Immature natural killer cell (primary cell): ENCODE measurements around the gene PAK2. TPM values are rescaled to one million over a fixed set of nuclear protein-coding genes. Genes with fewer than 3 reads are reported as not detected.
A peak's percentile ranks its signal among the peaks of the same experiment; 100 is the strongest.
"Not testable (repeated sequence)": the region's sequence is repeated elsewhere in the genome, so short reads cannot be mapped to it uniquely, and the experiment has no call there.

Experiments
- DNase-seq, 3 donors: peaks; one replicate each; pipeline ENCODE4 v3.0.0; 2022; ENCODE audit warnings: mixed read lengths in 1 of 3
- H3K27ac Mint-ChIP-seq, 6 donors: one replicate each; pipeline ENCODE4 v1.8.0; 2020; ENCODE audit warnings: mixed read lengths in 6 of 6, mild to moderate bottlenecking in 5 of 6, inconsistent platforms in 4 of 6, moderate library complexity in 3 of 6
- H3K27me3 Mint-ChIP-seq, 3 donors: one replicate each; pipeline ENCODE4 v1.8.0; 2020 to 2021; ENCODE audit warnings: low read depth in 3 of 3, mild to moderate bottlenecking in 3 of 3, mixed read lengths in 3 of 3, moderate library complexity in 3 of 3, inconsistent platforms in 1 of 3
- H3K36me3 Mint-ChIP-seq, 3 donors: one replicate each; pipeline ENCODE4 v1.8.0; 2020; ENCODE audit warnings: mixed read lengths in 3 of 3, inconsistent platforms in 2 of 3, mild to moderate bottlenecking in 2 of 3
- H3K4me1 Mint-ChIP-seq, 2 donors: one replicate each; pipeline ENCODE4 v1.8.0; 2020; ENCODE audit warnings: inconsistent platforms in 2 of 2, mild to moderate bottlenecking in 2 of 2, mixed read lengths in 2 of 2, moderate library complexity in 1 of 2
- H3K4me3 Mint-ChIP-seq, 5 donors: one replicate each; pipeline ENCODE4 v1.8.0; 2020; ENCODE audit warnings: mild to moderate bottlenecking in 5 of 5, mixed read lengths in 5 of 5, inconsistent platforms in 3 of 5, moderate library complexity in 3 of 5
- H3K9me3 Mint-ChIP-seq, 6 donors: one replicate each; pipeline ENCODE4 v1.8.0; 2020; ENCODE audit warnings: mild to moderate bottlenecking in 6 of 6, mixed read lengths in 6 of 6, inconsistent platforms in 4 of 6, moderate library complexity in 3 of 6
- polyA plus RNA-seq, 3 donors: library from polyadenylated mRNA; unstranded; fragments of 300-500 nt; fragmentation: Illumina TruSeq; gene quantifications; one replicate each; pipeline ENCODE4 v1.2.3, GENCODE V29; 2021

The PAK2 gene
- polyA plus RNA-seq, 3 donors from 2014 or later: 20.2 to 34.1 (median 21.7) TPM

DNA sequence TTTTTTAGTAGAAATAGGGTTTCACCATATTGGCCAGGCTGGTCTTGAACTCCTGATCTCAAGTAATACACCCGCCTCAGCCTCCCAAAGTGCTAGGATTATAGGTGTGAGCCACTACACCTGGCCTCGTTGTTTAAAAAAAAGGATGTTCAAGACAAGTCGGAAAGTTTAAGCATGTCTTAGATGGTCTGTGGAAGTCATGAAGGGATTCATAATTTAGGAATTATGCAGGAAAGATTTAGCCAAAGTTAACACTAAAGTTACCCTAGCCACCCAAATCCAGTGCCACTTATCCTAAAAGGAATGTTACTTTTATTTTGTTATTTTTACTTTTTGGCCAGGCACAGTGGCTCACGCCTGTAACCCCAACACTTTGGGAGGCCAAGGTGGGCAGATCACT, 108.7 kb downstream of the PAK2 start:
- not testable (repeated sequence) for H3K9me3 Mint-ChIP-seq, H3K36me3 Mint-ChIP-seq, H3K4me1 Mint-ChIP-seq, H3K27me3 Mint-ChIP-seq, H3K27ac Mint-ChIP-seq, DNase-seq, H3K4me3 Mint-ChIP-seq

DNA sequence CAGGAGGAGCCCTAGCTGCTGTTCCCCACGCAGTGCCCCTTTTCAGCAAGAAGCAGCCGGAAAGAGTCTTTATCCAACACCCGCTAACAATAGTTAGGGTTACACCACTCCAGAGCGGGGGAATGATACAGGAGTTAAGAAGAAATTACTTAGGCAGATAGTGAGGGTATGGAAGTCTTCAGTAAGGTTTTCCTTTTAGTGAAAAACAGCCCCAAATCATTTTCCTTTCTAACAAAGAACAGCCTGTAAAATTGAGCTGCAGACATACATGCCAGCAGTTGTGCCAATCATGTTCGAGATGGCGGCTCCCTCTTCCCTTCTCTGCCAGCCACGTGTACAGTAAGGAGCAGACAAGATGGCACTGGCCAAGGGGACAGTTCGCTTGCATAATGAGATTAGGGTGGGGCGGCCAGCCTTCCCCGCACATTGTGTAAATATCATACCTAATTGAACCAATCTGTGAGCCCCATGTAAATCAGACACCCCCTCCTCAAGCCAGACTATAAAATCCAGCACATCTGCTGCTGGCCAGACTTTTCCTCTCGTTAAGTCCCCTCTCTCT, 109.6 kb downstream of the PAK2 start:
- no peaks in the 10 kb centered on the region for H3K36me3 Mint-ChIP-seq
- DNase-seq: no peak
- no peaks in the 10 kb centered on the region for H3K9me3 Mint-ChIP-seq
- H3K27ac Mint-ChIP-seq: no peak overlapping the region
- H3K4me1 Mint-ChIP-seq: no peaks in the 10 kb centered on the region
- no peak overlapping the region for H3K4me3 Mint-ChIP-seq
- H3K27me3 Mint-ChIP-seq: peaks cover 0 to 9% (median 0%) of the 10 kb centered on the region in 3 donors

DNA sequence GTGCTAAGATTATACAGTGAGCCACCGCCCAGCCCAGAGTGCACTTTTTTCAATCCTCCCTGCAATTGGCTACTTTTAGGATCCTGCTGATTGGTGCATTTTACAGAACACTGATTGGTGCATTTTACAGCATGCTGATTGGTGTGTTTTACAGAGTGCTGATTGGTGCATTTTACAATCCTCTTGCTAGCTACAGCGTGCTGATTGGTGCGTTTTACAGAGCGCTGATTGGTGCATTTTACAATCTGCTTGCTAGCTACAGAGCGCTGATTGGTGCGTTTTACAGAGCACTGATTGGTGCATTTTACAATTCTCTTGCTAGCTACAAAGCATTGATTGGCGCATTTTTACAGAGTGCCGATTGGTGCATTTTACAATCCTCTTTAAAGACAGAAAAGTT, 123.3 kb downstream of the PAK2 start:
- H3K36me3 Mint-ChIP-seq, H3K9me3 Mint-ChIP-seq, H3K4me1 Mint-ChIP-seq, DNase-seq, H3K27ac Mint-ChIP-seq, H3K4me3 Mint-ChIP-seq: not testable (repeated sequence)
- H3K27me3 Mint-ChIP-seq: peaks cover 3 to 13% (median 5%) of the 10 kb centered on the region in 3 donors

DNA sequence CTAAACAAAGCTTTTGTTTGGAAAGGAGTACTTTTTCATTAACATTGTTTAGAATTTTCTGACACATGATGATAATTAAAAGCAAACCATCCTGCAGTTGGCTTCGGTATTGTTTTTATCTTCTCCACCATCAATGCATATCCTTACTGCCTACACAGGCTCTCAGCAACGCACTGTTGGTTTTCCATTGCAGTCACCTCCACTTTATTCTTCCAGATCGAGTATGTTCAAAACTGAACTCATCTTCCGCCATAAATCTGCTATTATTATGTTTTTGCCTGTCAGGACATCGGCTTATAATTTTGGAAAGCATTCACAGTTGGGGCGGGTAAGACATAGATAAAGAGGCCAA, 127.5 kb downstream of the PAK2 start:
- Mint-ChIP-seq H3K27me3 (peaks cover 5 to 17% (median 9%) of the 10 kb centered on the region in 3 donors), H3K9me3 (no peaks in the 10 kb centered on the region), H3K27ac (peak overlapping the region; percentile 93 to 98 (median 94)), H3K36me3 (no peaks in the 10 kb centered on the region), H3K4me3 (peak overlapping the region; percentile 87 to 94 (median 90)), H3K4me1 (peaks cover 24 to 34% of the 10 kb centered on the region in 2 donors)
- no peak for DNase-seq

DNA sequence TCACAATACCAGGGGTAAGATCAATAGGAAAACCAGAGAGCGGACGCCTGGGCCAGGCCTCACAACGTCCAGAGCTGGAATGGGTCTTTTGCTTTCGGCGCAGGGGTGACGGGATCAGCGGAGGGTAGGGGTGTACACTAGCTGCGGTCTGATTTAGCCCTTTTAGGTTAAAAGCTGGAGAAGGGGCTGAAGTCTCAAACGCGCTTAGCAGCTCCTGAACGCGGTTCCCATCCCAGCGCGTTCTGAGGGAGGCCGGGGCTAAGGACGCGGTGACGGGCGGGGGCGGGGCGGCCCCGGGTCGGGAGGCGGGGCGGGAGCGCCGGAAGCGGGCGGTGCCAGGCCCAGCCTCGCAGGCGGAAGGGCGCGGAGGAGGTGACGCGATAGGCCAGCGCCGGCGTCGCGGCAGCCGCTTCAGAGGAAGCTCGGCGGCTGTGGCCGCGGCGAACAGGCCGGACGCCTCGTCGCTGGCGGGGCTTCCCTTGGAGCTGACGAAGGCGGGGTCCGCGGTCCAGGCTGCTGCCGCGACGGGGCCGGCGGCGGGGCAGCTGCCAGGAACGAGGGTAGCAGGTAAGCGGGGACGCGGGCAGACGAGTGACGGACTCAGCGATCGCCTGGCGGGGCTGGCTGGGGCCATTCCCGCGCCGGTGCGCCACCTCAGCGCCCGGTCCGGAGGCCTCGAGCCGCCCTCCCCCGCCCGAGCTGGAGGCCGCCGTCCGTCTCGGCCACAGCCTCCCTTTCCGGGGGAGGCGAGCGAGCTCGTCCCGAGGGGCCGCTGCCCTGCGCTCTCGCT, 128.0 kb downstream of the PAK2 start, which contains the start of gene SENP5:
TSS of gene SENP5 (plus strand) at position 414 of the 790 bp plus-strand sequence. CDS start 17,262 bp downstream, outside the sequence.
- peaks cover 26 to 36% of the 10 kb centered on the region in 2 donors for H3K4me1 Mint-ChIP-seq
- no peaks in the 10 kb centered on the region for H3K9me3 Mint-ChIP-seq
- DNase-seq: peak; percentile 87 to 90 (median 90)
- H3K27ac Mint-ChIP-seq: peak within 1 kb of the TSS; percentile 95 to 99 (median 97)
- H3K36me3 Mint-ChIP-seq: no peaks in the 10 kb centered on the region
- H3K4me3 Mint-ChIP-seq: peak within 1 kb of the TSS; percentile 93 to 97 (median 97)
- peaks cover 5 to 16% (median 7%) of the 10 kb centered on the region in 3 donors for H3K27me3 Mint-ChIP-seq

DNA sequence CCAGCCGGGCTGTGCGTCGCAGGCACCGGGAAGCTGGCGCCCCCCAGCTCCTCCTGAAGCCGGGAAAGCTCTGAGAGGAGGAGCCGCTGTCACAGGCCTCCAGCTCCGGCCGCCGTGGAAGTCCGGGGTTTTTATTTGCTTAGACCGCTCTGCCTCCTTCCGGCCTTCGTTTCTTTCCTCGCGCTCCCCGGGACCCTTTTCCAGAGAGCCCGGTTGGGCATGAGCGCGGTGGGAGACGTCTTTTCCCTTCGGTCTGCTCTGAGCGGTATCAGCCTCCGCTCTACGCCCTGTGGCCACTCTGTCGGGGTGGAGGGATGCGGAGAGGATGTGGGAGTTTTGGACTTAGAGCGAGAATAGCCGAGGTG, 128.6 kb downstream of the PAK2 start:
- Mint-ChIP-seq H3K4me3 (peak overlapping the region; percentile 93 to 97 (median 97)), H3K27me3 (peaks cover 5 to 15% (median 7%) of the 10 kb centered on the region in 3 donors), H3K36me3 (no peaks in the 10 kb centered on the region)

DNA sequence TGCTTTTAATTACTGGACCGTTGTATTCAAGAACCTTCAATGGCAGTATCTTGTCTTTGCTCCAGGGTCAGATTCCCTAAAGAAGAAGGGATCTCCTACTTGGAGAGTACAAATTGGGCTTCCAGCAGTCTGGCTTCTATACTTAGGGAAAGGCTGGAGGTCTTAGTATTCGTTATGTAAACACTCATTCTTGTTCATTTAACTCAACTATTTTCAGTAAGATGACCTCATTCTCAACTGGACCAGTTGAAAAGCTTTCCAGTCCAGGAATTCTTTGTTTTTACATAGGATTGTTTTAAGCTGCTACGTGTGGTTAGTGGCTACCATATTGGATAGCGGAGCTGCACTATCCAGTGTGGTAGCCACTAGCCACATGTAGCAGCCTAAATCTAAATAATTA, 132.7 kb downstream of the PAK2 start:
- Mint-ChIP-seq H3K4me1 (peaks cover 36 to 49% of the 10 kb centered on the region in 2 donors), H3K36me3 (no peaks in the 10 kb centered on the region), H3K4me3 (no peak overlapping the region), H3K27me3 (peaks cover 4 to 8% (median 4%) of the 10 kb centered on the region in 3 donors), H3K9me3 (no peaks in the 10 kb centered on the region), H3K27ac (no peak overlapping the region)
- no peak for DNase-seq

More for the DNA sequence above, 128.6 kb downstream of the PAK2 start:
- Mint-ChIP-seq H3K4me1 (peaks cover 28 to 36% of the 10 kb centered on the region in 2 donors), H3K9me3 (no peaks in the 10 kb centered on the region), H3K27ac (peak overlapping the region; percentile 95 to 99 (median 97))
- DNase-seq: peak in 1 of 3 donors; percentile 29

DNA sequence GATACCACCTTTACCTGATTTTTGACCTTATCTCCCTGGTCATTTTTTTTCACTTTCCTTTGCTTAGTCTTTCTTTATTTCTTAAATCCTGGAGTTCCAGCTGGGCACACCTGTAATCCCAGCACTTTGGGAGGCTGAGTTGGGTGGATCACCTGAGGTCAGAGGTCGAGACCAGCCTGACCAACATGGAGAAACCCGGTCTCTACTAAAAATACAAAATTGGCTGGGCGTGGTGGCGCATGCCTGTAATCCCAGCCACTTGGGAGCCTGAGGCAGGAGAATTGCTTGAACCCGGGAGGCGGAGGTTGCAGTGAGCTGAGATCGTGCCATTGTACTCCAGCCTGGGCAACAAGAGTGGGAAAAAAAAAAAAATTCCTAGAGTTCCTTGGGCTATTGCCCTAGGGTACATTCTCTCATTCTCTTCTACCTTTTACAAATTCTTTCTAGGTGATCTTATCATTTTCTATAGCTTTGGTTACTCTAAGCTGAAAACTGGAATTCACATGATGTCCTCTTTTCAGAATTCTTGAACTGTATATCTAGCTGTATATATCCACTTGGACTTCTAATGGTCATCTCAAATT, 134.9 kb downstream of the PAK2 start:
- not testable (repeated sequence) for DNase-seq, H3K27me3 Mint-ChIP-seq, H3K9me3 Mint-ChIP-seq, H3K36me3 Mint-ChIP-seq, H3K4me3 Mint-ChIP-seq
- Mint-ChIP-seq H3K4me1 (peaks cover 40 to 57% of the 10 kb centered on the region in 2 donors), H3K27ac (peak overlapping the region in 3 of 6 donors; percentile 28 to 35 (median 35))

DNA sequence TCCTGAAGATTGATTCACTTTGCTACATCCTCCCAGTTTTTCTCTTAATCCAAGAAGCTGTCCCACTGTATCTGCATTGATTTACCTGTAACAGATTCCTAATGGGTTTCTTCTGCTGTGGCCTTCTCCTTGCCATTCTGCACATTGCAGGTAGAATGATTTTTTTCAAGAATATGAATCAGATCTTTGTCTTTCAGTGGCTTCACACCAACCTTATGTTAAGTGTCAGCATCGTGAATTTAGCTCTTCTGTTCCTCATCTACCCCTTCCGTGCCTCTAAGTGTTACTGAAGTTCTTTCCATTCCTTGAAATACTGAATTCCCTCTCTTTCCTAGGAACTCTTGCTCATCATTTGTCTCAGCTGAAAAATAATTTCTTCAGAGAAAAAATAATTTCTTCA, 135.6 kb downstream of the PAK2 start:
- H3K27me3 Mint-ChIP-seq: peaks cover 0 to 3% (median 0%) of the 10 kb centered on the region in 3 donors
- H3K4me1 Mint-ChIP-seq: peaks cover 35 to 52% of the 10 kb centered on the region in 2 donors
- no peaks in the 10 kb centered on the region for H3K9me3 Mint-ChIP-seq
- H3K36me3 Mint-ChIP-seq: no peaks in the 10 kb centered on the region
- peak overlapping the region in 1 of 6 donors; percentile 28 for H3K27ac Mint-ChIP-seq
- H3K4me3 Mint-ChIP-seq: no peak overlapping the region
- DNase-seq: no peak

Other genes with a start within 250 kb of the PAK2 start
- gene RNF168, start 236.1 kb upstream of the PAK2 start, polyA plus RNA-seq: 10 to 100 TPM in 2 of 3 donors, 1 to 10 TPM in 1; 7.6 to 23.9 (median 12.0) TPM
- not detected for gene SMCO1, start 224.5 kb upstream of the PAK2 start, polyA plus RNA-seq
- gene WDR53, start 171.3 kb upstream of the PAK2 start, polyA plus RNA-seq: 10 to 100 TPM; 11.2 to 28.6 (median 14.8) TPM
- gene FBXO45, start 171.2 kb upstream of the PAK2 start, polyA plus RNA-seq: 1 to 10 TPM; 2.6 to 6.6 (median 3.3) TPM
- 10 to 100 TPM in 1 of 3 donors, 1 to 10 TPM in 2; 6.3 to 14.1 (median 8.0) TPM for gene NRROS, start 100.2 kb upstream of the PAK2 start, polyA plus RNA-seq
- gene CEP19, start 27.6 kb upstream of the PAK2 start, polyA plus RNA-seq: 1 to 10 TPM; 2.3 to 3.3 (median 2.3) TPM
- 10 to 100 TPM; 38.3 to 55.6 (median 42.6) TPM for gene PIGX, start 27.5 kb upstream of the PAK2 start, polyA plus RNA-seq
- gene SENP5, start 128.1 kb downstream of the PAK2 start, polyA plus RNA-seq: 10 to 100 TPM in 1 of 3 donors, 1 to 10 TPM in 2; 8.2 to 12.7 (median 8.3) TPM
- gene NCBP2, start 202.7 kb downstream of the PAK2 start, polyA plus RNA-seq: 10 to 100 TPM; 28.4 to 57.2 (median 36.5) TPM
- 1 to 10 TPM; 1.6 to 2.9 (median 2.3) TPM for gene PIGZ, start 229.0 kb downstream of the PAK2 start, polyA plus RNA-seq